OCI-LY7 (cell line): Measurements from ENCODE around the gene RSPRY1. TPM values are rescaled to one million over a fixed set of nuclear protein-coding genes. Genes with fewer than 3 reads are reported as not detected.
"Not testable (repeated sequence)": the region's sequence is repeated elsewhere in the genome, so short reads cannot be mapped to it uniquely, and the experiment has no call there.

Source experiments
- BruUV-seq: library from RNA; stranded (reverse); fragments of 400-500 nt; replicated peaks from 2 replicates; lab custom pipeline; 2021; lab: Mats Ljungman, UMichigan
- CTCF ChIA-PET: fragments of 300-600 bp; sonication (Branson Sonifier 250); formaldehyde crosslinking; loops from one replicate; lab custom pipeline; 2022; ENCODE audit warnings: antibody characterized with exemption; ENCODE audit not compliant: unreplicated experiment; lab: Charles Lee
- POLR2A ChIA-PET: fragments of 300-600 bp; sonication (Branson Sonifier 250); formaldehyde crosslinking; loops from one replicate; lab custom pipeline; 2022; ENCODE audit warnings: antibody characterized with exemption; lab: Charles Lee
- DNase-seq: peaks from one replicate; pipeline ENCODE4 v3.0.0-alpha.2; 2015; ENCODE audit warnings: low spot score
- H2AFZ ChIP-seq: fragments of 200-600 bp; sonication (generic), shearing (Covaris generic); 2 replicates; pipeline ENCODE4 v1.6.1; 2014; ENCODE audit warnings: mild to moderate bottlenecking, antibody characterized with exemption, low read length, moderate library complexity
- H3K27ac ChIP-seq: fragments of 200-600 bp; sonication (generic); 2 replicates; pipeline ENCODE4 v1.5.1; 2014; ENCODE audit warnings: mixed run types, low read depth, mild to moderate bottlenecking, moderate library complexity, low read length, inconsistent platforms; ENCODE audit not compliant: poor library complexity, severe bottlenecking
- H3K36me3 ChIP-seq: fragments of 200-600 bp; sonication (generic); 2 replicates; pipeline ENCODE4 v1.6.1; 2014; ENCODE audit warnings: mild to moderate bottlenecking, antibody characterized with exemption, low read length, moderate library complexity, mixed read lengths; ENCODE audit not compliant: insufficient read depth
- H3K4me1 ChIP-seq: fragments of 200-600 bp; sonication (generic); 2 replicates; pipeline ENCODE4 v1.5.1; 2014; ENCODE audit warnings: mild to moderate bottlenecking, low read length; ENCODE audit not compliant: insufficient read depth, poor library complexity, severe bottlenecking
- H3K4me2 ChIP-seq: fragments of 200-600 bp; sonication (generic); 2 replicates; pipeline ENCODE4 v1.6.1; 2014; ENCODE audit warnings: mild to moderate bottlenecking, low read length
- H3K4me3 ChIP-seq: fragments of 200-600 bp; sonication (generic); 2 replicates; pipeline ENCODE4 v1.5.1; 2014; ENCODE audit warnings: mild to moderate bottlenecking, low read depth, low read length; ENCODE audit not compliant: poor library complexity, severe bottlenecking
- H3K79me2 ChIP-seq: fragments of 200-600 bp; sonication (generic); 2 replicates; pipeline ENCODE4 v1.6.1; 2016; ENCODE audit warnings: low read depth, mild to moderate bottlenecking, low read length, moderate library complexity, mixed read lengths; ENCODE audit not compliant: insufficient read depth
- H3K9me2 ChIP-seq: fragments of 200-600 bp; sonication (generic); 2 replicates; pipeline ENCODE4 v1.6.1; 2016; ENCODE audit warnings: mild to moderate bottlenecking, low read length, mixed read lengths; ENCODE audit not compliant: insufficient read depth
- H3K9me3 ChIP-seq: fragments of 200-600 bp; sonication (generic); 2 replicates; pipeline ENCODE4 v1.6.1; 2014; ENCODE audit warnings: mild to moderate bottlenecking, mixed run types, low read length, mixed read lengths
- H4K20me1 ChIP-seq: fragments of 200-600 bp; sonication (generic); 2 replicates; pipeline ENCODE4 v1.6.1; 2014; ENCODE audit warnings: mild to moderate bottlenecking, antibody characterized with exemption, low read length, moderate library complexity, mixed read lengths; ENCODE audit not compliant: insufficient read depth
- EZH2phosphoT487 ChIP-seq: fragments of 200-600 bp; sonication (generic); IDR thresholded peaks from 2 replicates; pipeline ENCODE4 v1.6.1; 2018; ENCODE audit warnings: low read depth, borderline replicate concordance, mild to moderate bottlenecking, mixed run types, antibody characterized with exemption, low read length, moderate library complexity, mixed read lengths
- intact Hi-C: fragments of 100-400 bp; cut with micrococcal nuclease; formaldehyde crosslinking; loops from one replicate; pipeline ENCODE4 v1.10.0; 2022; ENCODE audit not compliant: unreplicated experiment
- total RNA-seq, 2 experiments: library from RNA; depleted of rRNA in 1 of 2; stranded (reverse); fragments of >200 nt in 1 of 2; shearing (Covaris generic) in 1 of 2; gene quantifications; 2 replicates each; pipeline ENCODE4 v1.2.3, GENCODE V29; 2014 to 2022
- TF ChIP-seq, protein P1 (sequence below): fragments of 200-600 bp; sonication (generic); conservative IDR thresholded peaks from 2 replicates; pipeline ENCODE4 v1.5.1; 2014; ENCODE audit warnings: mild to moderate bottlenecking, antibody characterized with exemption, low read length, moderate library complexity, mixed read lengths

Gene RSPRY1
- total RNA-seq, 2 experiments from 2014 or later: 17.1 to 25.2 TPM

- Histone ChIP-seq H4K20me1 (no peaks in the 10 kb centered on the region), H3K27ac (no peak overlapping the region), H3K9me3 (no peaks in the 10 kb centered on the region), H3K36me3 (no peaks in the 10 kb centered on the region), H3K4me1 (no peaks in the 10 kb centered on the region), H2AFZ (0 out of 2 replicates have a peak overlapping the region, but pooled peaks have one; percentile 43), H3K4me2 (no peak overlapping the region), H3K4me3 (no peak overlapping the region), H3K79me2 (no peaks in the 10 kb centered on the region), H3K9me2 (no peaks in the 10 kb centered on the region)
- no TSS peak for BruUV-seq
- ChIA-PET POLR2A (interaction anchor here (0.6 kb wide), 1 partner anchor 31 kb away, joined by 3 read pairs; no protein-coding TSS in a partner anchor), CTCF (interaction anchor here (0.6 kb wide), 1 partner anchor 279 kb away, joined by 3 read pairs; no protein-coding TSS in a partner anchor)
- TF ChIP-seq EZH2phosphoT487: no peak
- TF ChIP-seq, protein P1, sequence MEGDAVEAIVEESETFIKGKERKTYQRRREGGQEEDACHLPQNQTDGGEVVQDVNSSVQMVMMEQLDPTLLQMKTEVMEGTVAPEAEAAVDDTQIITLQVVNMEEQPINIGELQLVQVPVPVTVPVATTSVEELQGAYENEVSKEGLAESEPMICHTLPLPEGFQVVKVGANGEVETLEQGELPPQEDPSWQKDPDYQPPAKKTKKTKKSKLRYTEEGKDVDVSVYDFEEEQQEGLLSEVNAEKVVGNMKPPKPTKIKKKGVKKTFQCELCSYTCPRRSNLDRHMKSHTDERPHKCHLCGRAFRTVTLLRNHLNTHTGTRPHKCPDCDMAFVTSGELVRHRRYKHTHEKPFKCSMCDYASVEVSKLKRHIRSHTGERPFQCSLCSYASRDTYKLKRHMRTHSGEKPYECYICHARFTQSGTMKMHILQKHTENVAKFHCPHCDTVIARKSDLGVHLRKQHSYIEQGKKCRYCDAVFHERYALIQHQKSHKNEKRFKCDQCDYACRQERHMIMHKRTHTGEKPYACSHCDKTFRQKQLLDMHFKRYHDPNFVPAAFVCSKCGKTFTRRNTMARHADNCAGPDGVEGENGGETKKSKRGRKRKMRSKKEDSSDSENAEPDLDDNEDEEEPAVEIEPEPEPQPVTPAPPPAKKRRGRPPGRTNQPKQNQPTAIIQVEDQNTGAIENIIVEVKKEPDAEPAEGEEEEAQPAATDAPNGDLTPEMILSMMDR: no peak
- intact Hi-C loops: no loop called here
- no peak for DNase-seq
Observed at GRCh38 chr16:57266531-57267260, 80.6 kb downstream of the RSPRY1 start.

GRCh38 chr16:57267343-57267742 is 81.2 kb downstream of the RSPRY1 start:
- H3K4me3 ChIP-seq, H3K4me2 ChIP-seq, H3K4me1 ChIP-seq, H3K27ac ChIP-seq, H3K9me3 ChIP-seq, BruUV-seq, H3K79me2 ChIP-seq, intact Hi-C loops, H3K36me3 ChIP-seq, H3K9me2 ChIP-seq, DNase-seq, H4K20me1 ChIP-seq: not testable (repeated sequence)
- 0 out of 2 replicates have a peak overlapping the region, but pooled peaks have one; percentile 43 for H2AFZ ChIP-seq
- CTCF ChIA-PET: interaction anchor here (0.6 kb wide), 1 partner anchor 278 kb away, joined by 3 read pairs; no protein-coding TSS in a partner anchor
- POLR2A ChIA-PET: interaction anchor here (0.6 kb wide), 1 partner anchor 32 kb away, joined by 3 read pairs; no protein-coding TSS in a partner anchor

DNA sequence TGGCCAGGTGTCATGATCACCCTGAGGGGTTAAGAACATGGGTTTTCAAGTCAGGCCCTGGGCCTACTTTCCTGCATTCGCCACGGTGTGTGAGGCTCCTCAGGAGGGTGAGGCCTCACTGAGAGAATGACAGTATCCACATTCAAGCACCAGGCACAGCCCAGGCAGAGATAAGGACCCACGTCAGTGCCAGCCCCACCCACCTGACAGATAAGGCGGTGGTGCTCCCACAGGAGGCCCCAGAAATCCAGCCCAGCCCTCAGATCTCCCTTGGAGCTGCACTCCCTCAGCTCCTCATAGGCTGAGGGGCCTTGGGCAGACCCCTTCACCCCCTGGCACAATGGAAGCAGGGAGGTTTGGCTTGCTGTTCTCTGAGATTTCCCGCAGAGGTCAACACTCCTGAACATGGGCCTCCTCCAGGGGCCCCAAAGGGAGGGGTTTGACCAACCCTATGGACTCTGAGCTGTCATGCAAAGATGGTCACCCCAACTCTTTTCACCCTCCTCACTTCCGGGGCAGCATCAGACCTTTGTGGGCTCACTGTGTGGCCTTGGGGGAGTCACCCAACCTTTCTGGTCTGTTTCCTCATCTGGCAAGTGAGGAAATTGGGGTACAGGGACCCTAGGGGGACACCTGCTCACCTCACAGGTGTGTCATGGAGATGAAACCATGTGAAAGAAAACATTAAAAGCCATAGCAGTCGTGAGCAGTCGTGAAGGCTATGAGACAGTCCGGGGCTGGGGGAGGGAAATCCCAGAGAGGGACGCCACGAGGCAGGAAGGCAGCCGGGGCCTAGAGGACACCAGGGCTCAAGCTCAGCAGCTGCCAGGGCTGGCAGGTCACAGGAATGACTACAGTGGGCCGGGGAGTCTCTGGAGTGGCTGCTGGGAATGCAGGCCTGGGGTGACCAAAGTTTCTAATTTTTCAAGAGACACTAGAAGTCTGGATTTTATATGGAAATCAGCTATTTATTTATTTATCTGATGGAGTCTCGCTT is 83.0 kb downstream of the RSPRY1 start:
- 0 out of 2 replicates have a peak overlapping the region, but pooled peaks have one; percentile 27 for H2AFZ ChIP-seq

More for the DNA sequence above, 83.0 kb downstream of the RSPRY1 start:
- DNase-seq: no peak
- no peaks in the 10 kb centered on the region for H3K36me3 ChIP-seq
- no peak for TF ChIP-seq EZH2phosphoT487
- TF ChIP-seq, protein P1: no peak
- no peak overlapping the region for H3K27ac ChIP-seq
- H3K79me2 ChIP-seq: no peaks in the 10 kb centered on the region
- ChIA-PET POLR2A (interaction anchor here (0.5 to 0.9 kb wide), 3 partner anchors 33 to 82 kb away, joined by 3 to 4 read pairs (median 4); no protein-coding TSS in a partner anchor), CTCF (no interaction called here)
- no peaks in the 10 kb centered on the region for H4K20me1 ChIP-seq
- no TSS peak for BruUV-seq
- H3K4me1 ChIP-seq: no peaks in the 10 kb centered on the region
- H3K9me2 ChIP-seq: no peaks in the 10 kb centered on the region
- intact Hi-C loops: no loop called here
- H3K4me2 ChIP-seq: no peak overlapping the region
- H3K4me3 ChIP-seq: no peak overlapping the region
- H3K9me3 ChIP-seq: no peaks in the 10 kb centered on the region
